Endodermal cell (in vitro differentiated cells): ENCODE results near the gene RNF121. TPM values are rescaled to one million over a fixed set of nuclear protein-coding genes. Genes with fewer than 3 reads are reported as not detected.

Source experiments
- DNase-seq: peaks from one replicate; pipeline ENCODE4 v3.0.0-alpha.2; 2017
- H3K27ac ChIP-seq: 2 replicates; pipeline ENCODE4 v1.5.1; 2013; ENCODE audit warnings: mild to moderate bottlenecking, low read depth, low read length, moderate library complexity
- H3K27me3 ChIP-seq: 2 replicates; pipeline ENCODE4 v1.6.1; 2013; ENCODE audit warnings: mild to moderate bottlenecking, low read length, moderate library complexity; ENCODE audit not compliant: insufficient read depth, control insufficient read depth, poor library complexity, severe bottlenecking
- H3K36me3 ChIP-seq: 2 replicates; pipeline ENCODE4 v1.7.0; 2013; ENCODE audit warnings: mild to moderate bottlenecking, low read length, moderate library complexity; ENCODE audit not compliant: control insufficient read depth, insufficient read depth
- H3K4me1 ChIP-seq: one replicate; pipeline ENCODE4 v1.7.0; 2013; ENCODE audit warnings: low read length; ENCODE audit not compliant: control insufficient read depth, insufficient read depth
- H3K4me3 ChIP-seq: 2 replicates; pipeline ENCODE4 v1.5.1; 2013; ENCODE audit warnings: mild to moderate bottlenecking, low read length, moderate library complexity
- H3K9ac ChIP-seq: 2 replicates; pipeline ENCODE4 v1.6.1; 2013; ENCODE audit warnings: mild to moderate bottlenecking, low read length, moderate library complexity; ENCODE audit not compliant: poor library complexity, severe bottlenecking; ENCODE audit errors: extremely low read depth
- H3K9me3 ChIP-seq: 2 replicates; pipeline ENCODE4 v1.6.1; 2013; ENCODE audit warnings: mild to moderate bottlenecking, low read length, moderate library complexity; ENCODE audit not compliant: control insufficient read depth
- H3K27ac Mint-ChIP-seq: 2 replicates; pipeline ENCODE4 v1.8.0; 2020; ENCODE audit warnings: mixed read lengths
- H3K27me3 Mint-ChIP-seq: 2 replicates; pipeline ENCODE4 v1.8.0; 2021; ENCODE audit warnings: mild to moderate bottlenecking, mixed read lengths; ENCODE audit not compliant: insufficient read depth
- H3K36me3 Mint-ChIP-seq: 2 replicates; pipeline ENCODE4 v1.8.0; 2020; ENCODE audit warnings: low read depth, mixed read lengths
- H3K4me1 Mint-ChIP-seq: 2 replicates; pipeline ENCODE4 v1.8.0; 2020; ENCODE audit warnings: mixed read lengths
- H3K4me3 Mint-ChIP-seq: 2 replicates; pipeline ENCODE4 v1.8.0; 2020; ENCODE audit warnings: mild to moderate bottlenecking, moderate library complexity, mixed read lengths
- H3K9me3 Mint-ChIP-seq: 2 replicates; pipeline ENCODE4 v1.8.0; 2020; ENCODE audit warnings: mild to moderate bottlenecking, mixed read lengths
- WGBS, 2 experiments: methylation state at CpG; one replicate each; pipeline versions ENCODE4 v1.1.5 to v1.1.7; 2013; ENCODE audit warnings: missing lambda C conversion rate in 2 of 2, mixed read lengths in 1 of 2; ENCODE audit not compliant: insufficient coverage in 1 of 2, insufficient read length in 1 of 2; 5-methylcytosine and 5-hydroxymethylcytosine counted together
- total RNA-seq, 2 donors: library from RNA; stranded (reverse); fragmentation: NEBNext Ultra II Directional in 1 of 2; extraction: Animal tissue kit (Norgen Biotek cat#: 25700) in 1 of 2; gene quantifications; 2 replicates in 1 of 2; 3 replicates in 1 of 2; pipeline ENCODE4 v1.2.1, GENCODE V29; 2021
- TF ChIP-seq, protein P1 (sequence below): fragments of 200-600 bp; sonication (generic); conservative IDR thresholded peaks from 2 replicates; pipeline ENCODE4 v1.5.0; 2021; ENCODE audit warnings: antibody characterized with exemption, mild to moderate bottlenecking

RNF121 gene
- total RNA-seq, 2 donors from 2014 or later = 50.9 to 52.2 TPM

DNA sequence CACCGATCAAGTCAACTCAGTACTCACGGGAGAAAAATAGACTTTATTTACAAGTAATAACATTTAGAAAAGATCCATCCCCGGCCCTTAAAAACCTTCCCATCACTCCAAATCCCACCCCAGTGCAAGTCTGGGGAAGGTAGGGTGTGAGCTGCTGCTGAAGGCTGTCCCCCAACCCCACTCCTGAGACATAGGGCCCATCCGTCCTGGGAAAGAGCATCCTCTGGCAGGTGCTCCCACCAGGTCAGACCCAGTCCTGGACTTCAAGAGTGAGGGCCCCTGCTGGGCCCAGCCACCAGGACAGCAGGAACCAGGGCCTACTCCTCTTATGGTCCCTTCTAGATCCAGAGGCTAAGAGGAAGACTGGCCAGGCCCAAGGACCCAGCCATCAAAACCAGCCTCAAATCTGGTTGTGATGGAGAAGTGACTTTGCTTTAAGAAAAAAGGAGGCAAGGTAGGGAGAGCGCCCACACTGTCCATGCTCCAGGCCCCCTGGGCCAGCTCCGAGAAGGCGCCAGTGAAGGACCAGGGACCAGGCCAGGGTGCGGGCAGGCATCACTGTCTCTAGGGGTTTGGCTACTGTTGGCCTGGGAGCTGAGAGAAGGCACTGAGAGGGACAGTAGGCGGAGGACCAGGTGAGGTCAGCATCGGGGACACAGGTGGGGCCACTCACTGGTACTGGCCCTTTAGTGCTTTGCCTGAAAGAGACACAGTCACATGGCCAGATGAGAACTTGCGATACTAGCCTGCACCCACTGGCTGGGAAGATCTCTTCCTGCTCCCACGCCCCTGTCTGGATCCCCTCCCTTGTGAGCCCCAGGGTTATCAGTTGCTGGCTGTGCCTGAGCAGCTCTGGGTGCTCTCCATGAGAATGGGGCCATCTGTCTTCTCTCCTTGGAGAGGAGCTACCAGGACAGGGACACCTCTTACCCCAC, 74.3 kb downstream of the RNF121 start:
- H3K36me3 Mint-ChIP-seq = peaks cover 61% of the 10 kb centered on the region
- H3K4me3 Mint-ChIP-seq = no peak overlapping the region
- no peak overlapping the region for H3K27ac Mint-ChIP-seq
- TF ChIP-seq, protein P1, sequence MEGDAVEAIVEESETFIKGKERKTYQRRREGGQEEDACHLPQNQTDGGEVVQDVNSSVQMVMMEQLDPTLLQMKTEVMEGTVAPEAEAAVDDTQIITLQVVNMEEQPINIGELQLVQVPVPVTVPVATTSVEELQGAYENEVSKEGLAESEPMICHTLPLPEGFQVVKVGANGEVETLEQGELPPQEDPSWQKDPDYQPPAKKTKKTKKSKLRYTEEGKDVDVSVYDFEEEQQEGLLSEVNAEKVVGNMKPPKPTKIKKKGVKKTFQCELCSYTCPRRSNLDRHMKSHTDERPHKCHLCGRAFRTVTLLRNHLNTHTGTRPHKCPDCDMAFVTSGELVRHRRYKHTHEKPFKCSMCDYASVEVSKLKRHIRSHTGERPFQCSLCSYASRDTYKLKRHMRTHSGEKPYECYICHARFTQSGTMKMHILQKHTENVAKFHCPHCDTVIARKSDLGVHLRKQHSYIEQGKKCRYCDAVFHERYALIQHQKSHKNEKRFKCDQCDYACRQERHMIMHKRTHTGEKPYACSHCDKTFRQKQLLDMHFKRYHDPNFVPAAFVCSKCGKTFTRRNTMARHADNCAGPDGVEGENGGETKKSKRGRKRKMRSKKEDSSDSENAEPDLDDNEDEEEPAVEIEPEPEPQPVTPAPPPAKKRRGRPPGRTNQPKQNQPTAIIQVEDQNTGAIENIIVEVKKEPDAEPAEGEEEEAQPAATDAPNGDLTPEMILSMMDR = no peak
- no peaks in the 10 kb centered on the region for H3K4me1 Mint-ChIP-seq
- Histone ChIP-seq H3K36me3 (peaks cover 60% of the 10 kb centered on the region), H3K4me3 (no peak overlapping the region), H3K27me3 (no peaks in the 10 kb centered on the region), H3K9ac (no peak overlapping the region), H3K4me1 (no peaks in the 10 kb centered on the region), H3K27ac (peak overlapping the region; percentile 51), H3K9me3 (no peaks in the 10 kb centered on the region)
- DNase-seq = no peak
- WGBS, 2 experiments = 97 to 100% methylated on average over 7 to 10 of the region's 12 CpGs
- H3K9me3 Mint-ChIP-seq = no peaks in the 10 kb centered on the region
- no peaks in the 10 kb centered on the region for H3K27me3 Mint-ChIP-seq

DNA sequence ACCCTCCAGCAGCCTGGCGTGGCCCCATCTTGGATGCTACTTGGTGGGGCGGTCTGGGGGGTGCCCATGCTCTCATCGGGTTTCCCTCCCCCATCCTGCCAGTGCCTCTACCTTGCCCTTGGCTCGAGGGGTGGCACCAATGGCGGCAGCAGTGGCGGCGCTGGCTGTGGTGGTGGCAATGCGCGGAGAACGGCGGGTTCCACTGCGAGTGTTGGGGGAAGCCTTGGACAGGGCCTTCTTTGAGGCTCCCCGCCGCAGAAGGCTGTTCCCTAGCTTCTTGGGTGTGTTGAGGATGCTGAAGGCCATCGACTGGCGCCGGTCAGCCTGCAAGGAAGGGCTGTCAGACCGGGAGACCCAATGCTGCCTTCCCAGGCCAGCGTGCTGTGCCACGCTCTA, 74.9 kb downstream of the RNF121 start:
- Histone ChIP-seq H3K27me3 (no peaks in the 10 kb centered on the region), H3K9ac (no peak overlapping the region), H3K9me3 (no peaks in the 10 kb centered on the region), H3K4me1 (no peaks in the 10 kb centered on the region), H3K27ac (no peak overlapping the region), H3K4me3 (no peak overlapping the region), H3K36me3 (peaks cover 67% of the 10 kb centered on the region)
- no peak for DNase-seq
- TF ChIP-seq, protein P1 = no peak
- H3K36me3 Mint-ChIP-seq = peaks cover 67% of the 10 kb centered on the region
- H3K27me3 Mint-ChIP-seq = no peaks in the 10 kb centered on the region
- no peak overlapping the region for H3K27ac Mint-ChIP-seq
- 94 to 96% methylated on average over 3 to 20 of the region's 20 CpGs for WGBS, 2 experiments
- no peaks in the 10 kb centered on the region for H3K9me3 Mint-ChIP-seq
- H3K4me1 Mint-ChIP-seq = no peaks in the 10 kb centered on the region
- H3K4me3 Mint-ChIP-seq = no peak overlapping the region

DNA sequence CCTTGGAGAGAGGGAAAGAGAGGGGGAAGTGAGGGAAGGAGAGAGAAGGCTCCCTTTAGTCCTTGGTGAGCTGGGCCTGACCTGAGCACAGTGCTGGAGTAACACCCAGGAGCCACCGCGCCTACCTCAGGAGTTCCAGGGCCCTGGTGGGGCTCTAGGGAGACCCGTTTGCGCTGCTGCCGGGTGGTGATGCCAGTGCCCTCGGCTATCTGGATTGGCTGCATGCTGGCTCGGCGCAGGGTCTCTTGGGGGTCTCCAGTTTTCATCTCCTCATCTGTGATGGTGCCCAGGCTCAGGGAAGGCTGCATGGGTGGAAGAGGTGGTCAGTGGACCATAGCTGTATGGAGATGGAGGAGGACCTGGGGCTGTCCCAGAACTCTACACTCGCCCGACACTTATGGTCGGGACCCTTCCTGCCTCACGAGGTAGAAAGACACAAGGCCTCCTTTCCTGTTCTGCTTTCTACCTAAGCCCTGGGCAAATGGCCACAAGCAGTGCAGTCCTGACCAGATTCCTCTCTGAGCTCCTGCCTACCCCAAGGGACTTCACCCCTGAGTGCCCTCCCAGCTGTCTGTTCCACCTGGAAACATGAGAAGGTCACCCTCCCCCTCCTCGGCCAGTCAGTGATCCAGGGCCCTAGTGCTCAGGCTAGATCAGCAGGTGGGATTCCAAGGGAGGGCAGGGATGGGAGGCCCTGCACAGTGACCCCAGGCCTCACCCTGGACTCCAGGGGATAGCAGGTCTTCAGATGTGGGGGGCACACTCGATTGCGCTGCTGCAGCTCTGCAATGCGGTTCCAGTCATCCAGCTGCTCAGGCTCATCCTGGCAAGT, 75.9 kb downstream of the RNF121 start:
- no peaks in the 10 kb centered on the region for H3K4me1 ChIP-seq
- H3K9me3 Mint-ChIP-seq = no peaks in the 10 kb centered on the region
- TF ChIP-seq, protein P1 = no peak
- no peak overlapping the region for H3K27ac Mint-ChIP-seq
- no peak overlapping the region for H3K4me3 ChIP-seq
- no peaks in the 10 kb centered on the region for H3K27me3 Mint-ChIP-seq
- no peaks in the 10 kb centered on the region for H3K4me1 Mint-ChIP-seq
- H3K4me3 Mint-ChIP-seq = no peak overlapping the region
- H3K9ac ChIP-seq = no peak overlapping the region
- 97 to 98% methylated on average over 8 to 16 of the region's 16 CpGs for WGBS, 2 experiments
- H3K36me3 Mint-ChIP-seq = peaks cover 70% of the 10 kb centered on the region
- no peak for DNase-seq
- no peak overlapping the region for H3K27ac ChIP-seq
- no peaks in the 10 kb centered on the region for H3K27me3 ChIP-seq
- peaks cover 69% of the 10 kb centered on the region for H3K36me3 ChIP-seq
- no peaks in the 10 kb centered on the region for H3K9me3 ChIP-seq
